GM04503 (cell line): ENCODE measurements around the gene GYPB.
"Not testable (repeated sequence)": the region's sequence is repeated elsewhere in the genome, so short reads cannot be mapped to it uniquely, and the experiment has no call there.

ENCODE experiments used
- DNase-seq: peaks from one replicate; pipeline ENCODE4 v3.0.0-alpha.2; 2012; ENCODE audit warnings: low read depth

The GYPB gene

DNA sequence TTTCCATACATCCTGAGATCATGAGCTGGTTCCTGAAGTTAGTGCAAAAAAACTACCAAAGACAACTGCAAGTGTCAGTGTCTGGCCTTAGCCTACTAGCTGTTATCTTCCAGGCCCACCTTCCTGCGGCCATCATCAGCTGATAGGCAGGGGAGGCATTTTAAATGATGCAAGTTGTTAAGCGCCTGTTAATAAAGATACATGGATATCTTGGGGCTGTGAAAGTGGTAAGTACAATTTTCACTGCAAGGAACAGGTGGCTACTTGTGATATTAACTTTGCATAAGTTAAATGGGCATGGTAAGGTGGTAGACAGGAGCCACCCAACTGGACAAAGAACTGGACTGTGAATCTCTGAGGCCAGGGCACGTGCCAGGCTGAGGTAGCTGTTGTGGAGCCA lies at the start of gene GYPB:
GYPB (minus strand) TSS at position 104 of the 400 bp plus-strand sequence; CDS start at position 11, 93 bp downstream.
- DNase-seq = not testable (repeated sequence)

DNA sequence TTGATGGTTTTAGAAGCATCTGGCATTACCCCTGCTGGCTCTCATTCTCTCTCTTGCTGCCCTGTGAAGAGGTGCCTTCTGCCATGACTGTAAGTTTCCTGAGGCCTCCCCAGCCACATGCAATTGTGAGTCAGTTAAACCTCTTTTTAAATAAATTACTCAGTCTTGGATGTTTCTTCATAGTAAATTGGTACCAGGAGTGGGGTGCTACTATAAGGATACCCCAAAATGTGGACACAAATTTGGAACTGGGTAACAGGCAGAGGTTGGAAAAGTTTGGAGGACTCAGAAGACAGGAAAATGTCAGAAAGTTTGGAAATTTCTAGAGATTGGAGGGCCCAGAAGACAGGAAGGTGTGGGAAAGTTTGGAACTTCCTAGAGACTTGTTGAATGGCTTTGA lies 42.4 kb upstream of the GYPB start:
- not testable (repeated sequence) for DNase-seq

DNA sequence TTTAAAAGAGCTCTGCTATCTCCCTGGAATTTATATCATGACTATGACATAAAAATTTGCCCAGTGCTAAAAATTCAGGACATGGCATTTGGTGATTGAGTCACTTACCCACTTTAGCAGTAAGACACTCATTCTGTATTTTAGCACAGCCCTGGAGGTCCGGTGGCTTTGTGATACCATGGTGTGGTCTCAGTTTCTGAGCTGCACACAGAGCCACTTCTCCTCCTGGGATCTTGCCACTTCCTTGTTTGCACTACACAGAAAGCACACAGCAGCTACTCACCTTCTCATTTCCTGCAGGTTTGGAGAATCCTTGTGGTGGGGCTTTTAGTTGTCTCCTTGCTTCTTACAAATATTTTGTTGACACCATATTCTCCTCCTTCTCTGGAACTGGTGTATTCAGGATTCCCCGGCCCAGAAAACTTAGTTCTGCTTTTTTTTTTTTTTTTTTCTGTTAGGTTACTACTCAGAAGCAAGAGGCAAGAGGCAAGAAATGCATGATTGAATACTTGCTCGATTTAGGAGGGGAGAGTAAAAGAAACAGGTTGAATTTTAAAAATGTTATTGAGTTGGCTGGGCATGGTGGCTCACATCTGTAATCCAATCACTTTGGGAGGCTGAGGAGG lies 41.2 kb upstream of the GYPB start:
- DNase-seq = not testable (repeated sequence)

DNA sequence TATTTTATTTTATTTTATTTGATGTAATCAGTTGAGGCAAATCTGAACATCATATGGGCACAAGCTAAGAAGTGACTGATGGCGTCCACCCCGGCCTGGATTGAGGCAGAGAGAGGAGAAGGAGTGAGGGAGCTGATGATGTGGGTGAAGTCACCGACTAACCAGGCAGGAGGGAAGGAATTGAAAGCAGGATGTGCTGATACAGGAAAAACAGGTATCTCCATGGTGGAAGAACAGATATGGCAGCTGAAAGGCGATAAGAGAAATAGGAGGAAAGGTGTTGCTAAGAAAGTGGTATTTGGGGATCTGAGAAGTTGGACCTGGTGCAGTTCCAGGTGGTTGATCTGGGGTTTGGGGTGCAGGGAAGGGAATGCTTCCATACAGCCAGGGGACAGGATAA lies 37.6 kb upstream of the GYPB start:
- no peak for DNase-seq

DNA sequence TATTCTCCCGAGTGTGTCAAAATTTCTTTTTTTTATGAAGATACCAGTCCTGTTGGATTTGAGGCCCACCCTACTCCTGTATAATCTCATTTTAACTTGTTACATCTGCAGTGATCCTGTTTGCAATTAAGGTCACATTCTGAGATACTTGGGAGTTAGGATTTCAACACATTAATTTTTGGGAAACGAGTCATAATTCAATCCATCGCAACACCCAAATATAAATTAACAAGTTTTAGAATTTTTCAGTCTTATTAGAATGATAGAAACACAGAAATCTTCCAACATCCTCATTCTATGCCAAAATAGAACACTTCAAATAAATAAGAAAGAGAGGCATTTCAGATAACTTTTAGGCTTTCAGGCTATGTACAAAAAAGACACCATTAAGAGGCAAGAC lies 36.2 kb upstream of the GYPB start:
- not testable (repeated sequence) for DNase-seq

DNA sequence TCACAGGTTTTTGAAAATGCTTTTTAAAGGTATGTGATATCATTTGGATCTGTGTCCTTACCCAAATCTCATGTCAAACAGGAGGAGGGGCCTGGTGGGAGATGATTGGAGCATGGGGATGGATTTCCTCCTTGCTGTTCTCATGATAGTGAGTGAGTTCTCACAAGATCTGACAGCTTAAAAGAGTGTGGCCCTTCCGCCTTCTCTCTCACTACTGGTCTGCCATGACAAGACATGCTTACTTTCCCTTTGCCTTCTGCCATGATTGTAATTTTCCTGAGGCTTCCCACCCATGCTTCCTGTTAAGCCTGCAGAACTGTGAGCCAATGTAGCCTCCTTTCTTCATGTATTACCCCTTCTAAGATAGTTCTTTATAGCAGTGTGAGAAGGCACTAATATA lies 32.3 kb upstream of the GYPB start:
- DNase-seq = not testable (repeated sequence)

DNA sequence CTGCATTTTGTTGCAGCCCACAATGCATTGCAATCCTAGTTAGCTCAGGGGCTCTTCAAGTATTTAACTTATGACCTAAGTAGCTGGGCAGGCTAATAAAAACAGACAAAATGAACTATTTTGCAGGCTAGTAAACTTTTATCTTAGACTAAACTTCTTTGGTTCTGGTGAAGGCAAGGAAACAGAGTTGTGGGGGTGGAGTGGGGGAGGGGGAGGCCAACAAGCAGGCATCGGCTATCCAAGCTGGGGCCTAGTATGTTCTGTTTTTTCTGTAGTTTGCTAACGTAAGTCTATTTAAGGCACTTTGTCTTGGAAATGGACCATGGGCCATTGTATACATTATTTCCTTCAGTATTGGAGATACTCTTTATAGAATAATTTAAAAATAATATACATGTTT lies 31.5 kb upstream of the GYPB start:
- DNase-seq = not testable (repeated sequence)

DNA sequence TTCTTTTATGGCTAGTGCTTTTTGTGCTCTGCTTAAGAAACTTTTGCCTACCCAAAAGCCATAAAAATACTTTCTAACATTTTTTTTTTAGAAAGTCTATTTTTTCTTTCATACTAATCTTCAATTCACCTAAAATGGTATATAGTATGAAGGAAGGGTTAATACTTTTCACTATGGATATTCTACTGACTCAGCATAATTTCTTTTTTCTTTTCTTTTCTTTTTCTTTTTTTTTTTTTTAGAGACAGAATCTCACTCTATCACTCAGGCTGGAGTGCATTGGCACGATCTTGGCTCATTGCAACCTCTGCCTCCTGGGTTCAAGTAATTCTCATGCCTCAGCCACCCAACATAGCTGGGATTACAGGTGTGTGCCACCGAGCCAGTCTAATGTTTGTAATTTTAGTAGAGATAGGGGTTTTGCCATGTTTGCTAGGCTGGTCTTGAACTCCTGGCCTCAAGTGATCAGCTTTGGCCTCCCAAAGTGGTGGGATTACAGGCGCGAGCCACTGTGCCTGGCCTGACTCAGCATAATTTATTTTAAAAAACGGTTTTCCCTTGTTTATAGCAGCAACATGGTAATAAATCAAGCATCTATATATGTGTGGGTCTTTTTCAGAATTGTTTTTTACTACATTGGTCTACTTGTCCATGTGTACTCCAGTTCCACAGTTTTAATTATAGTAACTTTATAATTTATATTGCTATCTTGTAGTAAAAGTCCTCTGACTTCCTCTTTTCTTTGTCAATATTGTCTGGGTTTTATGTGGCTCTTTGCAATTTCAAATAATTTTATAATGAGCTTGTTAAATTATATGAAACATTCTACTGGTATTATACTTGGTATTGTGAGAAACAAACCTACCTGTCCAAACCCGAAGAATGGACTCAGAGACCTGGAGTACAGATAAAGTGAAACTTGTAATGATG lies 30.6 kb upstream of the GYPB start:
- DNase-seq = not testable (repeated sequence)

DNA sequence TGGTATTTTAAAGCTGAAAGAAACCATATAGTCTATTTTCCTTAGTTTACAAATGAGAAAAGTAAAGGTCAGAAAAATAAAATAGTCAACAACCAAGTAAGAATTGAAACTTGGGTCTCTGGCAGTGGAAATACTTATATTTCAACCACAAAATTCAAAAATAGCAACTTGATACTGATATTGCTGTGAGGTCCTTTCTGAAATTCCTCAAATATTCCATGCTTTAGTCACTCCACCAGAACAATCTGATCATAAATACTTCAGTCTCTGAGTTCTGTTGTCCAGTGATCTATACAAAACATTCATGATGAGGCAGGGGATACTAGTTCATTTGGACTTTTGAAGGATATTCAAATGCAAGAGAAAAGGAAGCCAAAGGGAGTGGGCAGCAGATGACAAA lies 25.8 kb upstream of the GYPB start:
- DNase-seq = not testable (repeated sequence)

DNA sequence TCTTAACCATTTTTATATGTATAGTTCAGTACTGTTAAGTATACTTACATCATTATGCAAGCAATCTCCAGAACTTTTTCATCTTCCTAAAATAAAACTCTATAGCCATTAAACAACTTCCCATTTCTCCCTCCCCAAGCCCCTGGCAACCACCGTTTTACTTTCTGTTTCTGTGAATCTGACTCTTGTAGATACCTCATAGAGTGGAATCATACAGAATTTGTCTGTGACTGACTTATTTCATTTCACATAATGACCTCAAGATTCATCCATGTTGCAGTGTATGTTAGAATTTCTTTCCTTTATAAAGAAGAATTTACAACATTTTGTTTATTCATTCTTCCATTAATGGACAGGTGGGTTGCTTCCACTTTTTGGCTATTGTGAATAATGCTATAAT lies 13.4 kb upstream of the GYPB start:
- not testable (repeated sequence) for DNase-seq

DNA sequence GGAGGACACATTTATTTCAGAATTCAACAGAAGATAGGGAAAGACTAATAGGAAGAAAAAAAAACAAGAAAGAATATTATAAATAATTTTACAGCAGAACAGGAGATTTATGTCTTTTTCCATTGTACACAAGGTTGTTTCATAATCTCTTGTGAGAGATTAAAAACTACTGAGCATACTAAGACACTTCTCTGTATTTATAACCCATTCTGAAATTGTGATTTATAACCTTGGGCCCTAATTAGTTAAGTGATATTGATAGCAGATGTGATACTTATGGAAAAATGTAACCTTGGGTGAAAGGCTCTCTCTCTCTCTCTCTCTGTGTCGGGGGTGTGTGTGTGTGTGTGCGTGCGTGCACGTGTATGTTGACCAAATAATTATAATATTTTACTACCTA lies 12.7 kb upstream of the GYPB start:
- DNase-seq = not testable (repeated sequence)

DNA sequence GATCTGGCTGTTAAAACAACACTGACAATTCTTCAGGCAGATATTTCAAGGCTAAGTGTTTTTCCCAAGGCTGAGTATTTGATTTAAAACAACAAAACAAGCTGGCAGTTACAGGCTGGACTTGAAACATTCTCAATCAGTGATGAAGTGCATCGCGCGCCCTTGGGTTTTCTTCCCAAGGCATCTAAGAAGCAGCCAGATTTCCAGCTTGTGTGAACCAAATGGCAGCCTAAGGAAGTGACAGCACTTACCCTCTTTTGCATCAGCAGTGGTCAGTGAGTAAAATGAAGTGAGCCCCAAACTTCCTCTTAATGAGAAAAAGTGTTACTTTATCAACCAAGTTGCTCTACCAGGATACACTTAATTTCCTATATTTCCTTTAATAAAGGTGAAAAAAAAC lies 12.2 kb upstream of the GYPB start:
- not testable (repeated sequence) for DNase-seq

DNA sequence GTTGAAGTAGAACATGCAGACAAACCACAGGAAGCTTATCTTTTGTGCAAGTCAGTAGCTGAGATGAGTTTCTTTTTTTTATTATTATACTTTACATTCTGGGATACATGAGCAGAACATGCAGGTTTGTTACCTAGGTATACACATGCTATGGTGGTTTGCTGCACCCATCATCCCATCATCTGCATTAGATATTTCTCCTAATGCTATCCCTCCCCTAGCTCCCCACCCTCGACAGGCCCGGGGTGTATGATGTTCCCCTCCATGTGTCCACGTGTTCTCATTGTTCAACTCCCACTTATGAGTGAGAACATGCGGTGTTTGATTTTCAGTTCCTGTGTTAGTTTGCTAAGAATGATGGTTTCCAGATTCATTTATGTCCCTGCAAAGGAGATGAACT lies 11.5 kb upstream of the GYPB start:
- DNase-seq = not testable (repeated sequence)

DNA sequence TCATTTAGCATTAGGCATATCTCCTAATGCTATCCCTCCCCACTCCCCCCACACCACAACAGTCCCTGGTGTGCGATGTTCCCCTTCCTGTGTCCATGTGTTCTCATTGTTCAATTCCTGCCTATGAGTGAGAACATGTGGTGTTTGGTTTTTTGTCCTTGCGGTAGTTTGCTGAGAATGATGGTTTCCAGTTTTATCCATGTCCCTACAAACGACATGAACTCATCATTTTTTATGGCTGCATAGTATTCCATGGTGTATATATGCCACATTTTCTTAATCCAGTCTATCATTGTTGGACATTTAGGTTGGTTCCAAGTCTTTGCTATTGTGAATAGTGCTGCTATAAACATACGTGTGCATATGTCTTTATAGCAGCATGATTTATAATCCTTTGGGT lies 7.5 kb upstream of the GYPB start:
- DNase-seq = not testable (repeated sequence)

DNA sequence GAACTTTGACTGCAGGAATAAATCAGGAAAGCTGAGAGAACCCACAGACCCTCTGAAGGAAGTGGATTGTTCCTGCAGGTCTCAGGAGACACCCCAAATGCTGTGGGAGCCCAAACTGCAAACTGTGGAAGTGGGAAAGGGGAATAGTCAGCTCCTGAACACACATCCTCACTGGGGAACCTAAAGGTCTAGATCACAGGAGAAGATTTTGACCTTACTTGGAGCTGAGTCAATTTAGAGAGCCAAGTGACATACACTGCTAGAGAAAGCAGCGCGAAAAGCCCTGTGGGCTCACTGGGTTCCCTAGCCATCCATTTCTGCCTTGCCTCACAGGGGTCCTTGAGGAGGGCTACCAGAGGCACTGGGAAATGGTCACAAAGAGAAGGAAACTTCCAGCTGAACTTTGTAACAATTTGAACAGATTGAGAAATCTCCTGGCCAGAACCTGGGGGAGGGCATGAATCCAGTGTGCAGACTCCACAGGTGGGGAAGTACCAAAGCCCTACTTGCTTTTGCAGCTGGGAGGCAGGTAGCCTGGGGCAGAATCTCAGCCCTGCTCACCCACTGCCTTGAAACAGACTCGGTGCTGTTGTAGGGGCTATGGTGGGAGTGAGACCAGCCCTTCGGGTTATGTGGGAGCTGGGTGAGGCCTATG lies 5.3 kb upstream of the GYPB start:
- DNase-seq = not testable (repeated sequence)

DNA sequence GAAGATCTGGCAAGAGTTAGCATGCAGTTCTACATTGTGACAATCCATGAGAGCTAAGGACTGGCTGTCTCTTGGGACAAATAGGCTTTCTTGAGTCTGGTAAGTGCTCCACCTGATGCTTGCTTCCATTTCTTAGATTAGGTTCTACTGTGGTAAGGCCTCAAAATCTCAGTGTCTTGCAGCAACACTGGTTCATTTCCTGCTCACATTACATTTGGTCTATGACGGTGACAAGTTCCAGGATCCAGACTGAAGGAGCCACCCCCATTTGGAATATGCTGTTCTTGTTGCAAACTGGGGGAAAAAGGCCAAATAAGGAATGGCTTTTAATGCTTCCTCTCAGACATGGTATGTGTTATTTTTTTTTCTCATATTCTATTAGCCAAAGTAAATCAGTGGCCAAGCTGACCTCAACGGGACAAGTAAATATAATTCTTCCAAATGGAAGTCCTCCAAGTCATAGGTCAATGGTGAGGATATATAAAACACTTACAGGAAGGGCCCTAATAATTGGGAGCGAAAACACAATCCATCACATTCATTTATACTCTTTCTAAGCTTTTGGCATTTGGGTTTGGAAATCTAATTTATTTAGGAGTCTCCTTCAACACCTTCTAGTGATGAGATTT lies 3.7 kb upstream of the GYPB start:
- not testable (repeated sequence) for DNase-seq

DNA sequence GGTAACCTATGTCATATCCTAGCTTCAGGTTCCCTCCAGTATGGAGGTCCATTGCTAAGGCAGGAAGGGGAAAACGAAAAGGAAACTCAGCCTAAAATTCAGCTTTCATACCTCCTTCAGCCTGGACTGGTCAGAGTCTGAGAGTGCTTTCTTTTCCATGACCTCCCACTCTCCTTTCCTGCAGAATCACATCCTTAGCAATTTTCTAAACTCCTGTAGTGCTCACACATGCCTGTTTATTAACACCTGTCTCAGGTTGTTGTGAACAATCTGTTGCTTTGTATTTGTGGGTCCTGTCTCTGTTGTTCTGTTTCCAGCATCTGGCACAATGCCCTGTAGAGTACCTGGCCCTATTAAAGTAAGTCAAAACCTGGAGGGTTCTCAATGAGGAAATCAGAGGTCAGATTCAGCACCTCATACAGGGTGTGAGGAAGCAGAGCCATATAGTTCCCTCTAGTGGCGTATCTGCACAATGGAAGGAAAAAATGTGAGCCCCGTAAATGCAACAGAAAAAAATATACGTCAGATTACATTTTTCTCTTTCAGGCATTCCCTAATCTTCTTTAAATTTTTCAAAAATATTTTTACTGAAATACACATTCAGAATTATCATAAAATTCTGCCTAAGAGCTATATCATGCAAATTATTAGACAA lies 2.3 kb upstream of the GYPB start:
- DNase-seq = not testable (repeated sequence)

DNA sequence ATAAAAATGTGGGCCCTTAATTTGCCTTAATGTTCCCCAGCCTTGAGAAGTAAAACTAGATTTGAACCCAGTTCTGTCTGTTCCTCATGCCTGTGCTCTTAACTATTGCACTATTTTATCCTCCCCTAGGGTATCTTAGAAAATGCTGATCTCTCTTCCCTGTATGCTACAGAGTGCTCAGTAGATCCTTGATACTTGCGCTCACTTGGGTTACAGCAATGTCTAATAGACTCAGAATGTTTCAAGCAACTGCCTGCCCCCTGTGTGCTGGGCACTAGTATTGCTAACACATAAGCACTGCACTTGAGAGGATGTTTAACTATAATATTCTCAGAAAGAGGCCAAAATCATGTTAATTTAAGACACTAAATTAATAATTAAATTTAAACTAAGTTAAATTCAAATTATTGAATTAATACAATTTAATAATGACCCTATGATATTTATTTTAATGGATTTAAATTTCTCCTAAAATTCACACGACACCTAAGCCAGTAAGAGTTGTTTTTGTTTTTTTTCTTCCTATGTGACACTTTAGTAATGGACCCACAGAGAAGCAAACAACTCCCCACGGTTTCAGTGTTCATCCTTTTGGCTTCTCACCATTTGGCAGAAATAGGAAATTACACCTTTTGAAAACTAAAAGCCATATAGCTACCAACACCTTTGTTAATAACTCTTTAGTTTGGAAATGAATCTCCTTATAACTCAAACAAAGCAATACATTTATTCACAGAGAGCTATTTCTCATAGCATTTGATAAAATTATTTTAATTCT lies 768 bp downstream of the GYPB start:
- not testable (repeated sequence) for DNase-seq

DNA sequence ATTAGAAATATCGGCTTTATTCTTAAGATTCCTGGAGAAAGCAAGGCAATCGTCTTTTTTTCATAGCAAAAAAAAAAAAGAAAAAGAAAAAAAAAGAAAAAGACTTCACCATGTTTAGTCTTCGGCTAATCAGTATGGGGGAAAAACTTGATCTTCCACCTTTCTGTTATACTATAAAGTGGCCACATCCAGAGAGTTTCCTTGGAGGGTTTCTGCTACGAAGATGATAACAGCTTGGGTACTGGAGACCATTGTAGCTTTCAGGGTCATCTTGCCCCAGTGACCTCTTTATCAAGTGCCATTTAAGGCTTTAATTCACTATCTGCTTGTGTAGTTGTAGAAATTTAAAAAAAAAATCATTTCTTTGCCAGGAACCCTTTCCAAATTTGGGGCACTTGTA lies 1.9 kb downstream of the GYPB start:
- not testable (repeated sequence) for DNase-seq

DNA sequence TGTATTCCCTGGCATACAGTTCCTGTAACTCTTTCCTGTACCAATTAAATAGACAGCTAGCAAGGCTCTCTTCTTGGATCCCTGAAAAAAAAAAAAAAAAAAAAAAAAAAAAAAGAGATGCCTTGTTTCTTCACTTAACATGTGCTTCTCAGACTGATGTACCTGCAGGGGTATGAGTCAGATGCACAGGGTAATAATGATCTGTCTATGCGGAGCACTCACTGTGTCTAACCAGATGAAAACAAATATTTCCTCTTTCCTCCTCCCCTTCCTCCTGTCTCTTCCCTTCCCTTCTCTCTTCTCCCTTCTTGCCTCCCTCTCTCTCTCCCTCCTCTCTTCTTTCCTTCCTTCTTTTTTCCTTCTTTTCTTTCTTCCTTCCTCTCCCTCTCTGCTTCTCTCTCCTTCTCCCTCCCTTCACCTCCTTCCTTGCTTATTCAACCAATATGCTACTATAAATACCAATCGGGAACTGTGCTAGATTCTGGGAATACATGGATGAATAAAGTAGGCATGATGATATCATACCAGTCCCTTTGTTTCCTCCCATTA lies 3.0 kb downstream of the GYPB start:
- DNase-seq = not testable (repeated sequence)

DNA sequence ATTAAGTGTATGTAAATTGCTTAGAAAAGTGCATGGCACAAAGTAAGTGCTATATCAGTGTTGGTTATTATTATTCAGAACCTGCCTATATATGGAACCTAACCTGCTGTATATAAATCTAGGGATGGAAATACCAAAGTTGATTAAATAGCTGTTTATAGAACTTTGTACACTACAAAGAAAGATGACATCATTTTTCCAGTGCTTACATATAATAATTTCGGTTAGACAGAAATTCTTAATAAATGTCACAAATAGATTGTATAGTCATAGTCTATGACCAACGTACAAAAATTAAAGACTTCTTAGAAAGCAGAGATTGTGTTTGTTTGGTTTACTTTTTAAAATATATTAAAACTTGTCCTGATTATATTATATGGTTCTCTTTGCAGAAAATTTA lies 4.4 kb downstream of the GYPB start:
- DNase-seq = no peak
